Stomach (tissue), 9 donors: ENCODE results near the gene IRF1. TPM values are rescaled to one million over a fixed set of nuclear protein-coding genes. Genes with fewer than 3 reads are reported as not detected.
"Not testable (repeated sequence)": the region's sequence is repeated elsewhere in the genome, so short reads cannot be mapped to it uniquely, and the experiment has no call there.

Source experiments
- DNase-seq, 2 donors: peaks; one replicate each; pipeline versions ENCODE4 v3.0.0 to v3.0.0-alpha.2; 2013 to 2019
- H3K27ac ChIP-seq, 5 donors: fragments of 200-600 bp in 4 of 5; sonication (generic) in 4 of 5; one replicate each; pipeline ENCODE4 v1.5.1; 2013 to 2019; ENCODE audit warnings: mild to moderate bottlenecking in 1 of 5, moderate library complexity in 1 of 5
- H3K27me3 ChIP-seq, 3 donors: fragments of 200-600 bp; sonication (generic); one replicate each; pipeline ENCODE4 v1.5.1; 2017 to 2019; ENCODE audit warnings: mixed run types in 1 of 3
- H3K36me3 ChIP-seq, 4 donors: fragments of 200-600 bp; sonication (generic); 1 replicate in 3 of 4; 2 replicates in 1 of 4; pipeline ENCODE4 v1.5.1; 2016 to 2019
- H3K4me1 ChIP-seq, 4 donors: fragments of 200-600 bp; sonication (generic); one replicate each; pipeline ENCODE4 v1.5.1; 2016 to 2019
- H3K4me3 ChIP-seq, 4 donors: fragments of 200-600 bp; sonication (generic) in 3 of 4; one replicate each; pipeline ENCODE4 v1.5.1; 2016 to 2019; ENCODE audit warnings: mild to moderate bottlenecking in 1 of 4
- H3K9me3 ChIP-seq, 4 donors: fragments of 200-600 bp; sonication (generic); one replicate each; pipeline ENCODE4 v1.5.1; 2016 to 2019
- CTCF ChIP-seq, 7 experiments: fragments of 450-650 bp in 4 of 7; fragments of 200-600 bp in 3 of 7; sonication (generic) in 3 of 7; IDR thresholded peaks; one replicate each; pipeline ENCODE4 v1.5.1; 2016 to 2019; ENCODE audit warnings: antibody characterized with exemption in 7 of 7, control low read depth in 2 of 7, mild to moderate bottlenecking in 1 of 7
- EP300 ChIP-seq: sonication (generic); formaldehyde crosslinking; IDR thresholded peaks from one replicate; pipeline ENCODE4 v1.6.1; 2017; ENCODE audit warnings: antibody characterized with exemption
- POLR2A ChIP-seq, 4 donors: fragments of 450-650 bp; IDR thresholded peaks; one replicate each; pipeline ENCODE4 v1.6.1; 2016; ENCODE audit warnings: antibody characterized with exemption in 4 of 4, control low read depth in 2 of 4, mild to moderate bottlenecking in 1 of 4, moderate library complexity in 1 of 4
- POLR2AphosphoS5 ChIP-seq, 3 donors: sonication (generic); formaldehyde crosslinking; IDR thresholded peaks; one replicate each; pipeline ENCODE4 v1.6.1; 2016; ENCODE audit warnings: antibody characterized with exemption in 3 of 3
- WGBS, 5 donors: extraction: QIAGEN DNeasy Blood & Tissue Kit in 3 of 5; methylation state at CpG; one replicate each; pipeline versions ENCODE4 v1.1.5 to v1.1.7; 2013 to 2018; 5-methylcytosine and 5-hydroxymethylcytosine counted together
- intact Hi-C: fragments of 100-400 bp; cut with DNase I; formaldehyde crosslinking; loops from one replicate; pipeline ENCODE4 v1.15.1; 2023; ENCODE audit warnings: low total_unique reads
- polyA plus RNA-seq, 3 donors: library from polyadenylated mRNA; stranded (reverse); fragments of 200-250 nt; gene quantifications; one replicate each; pipeline ENCODE4 v1.2.3, GENCODE V29; 2013
- total RNA-seq, 5 donors: library from RNA; depleted of rRNA; stranded (reverse); fragments of >200 nt; gene quantifications; one replicate each; pipeline versions ENCODE4 v1.1.0 to v1.2.3, GENCODE V29; 2014 to 2016
- donor health status: healthy with polysubstance abuse.
- donor health status: Bipolar disorder and iron deficiency.
- donor health status: healthy.

IRF1 gene
- total and polyA plus RNA-seq, 8 donors, result 17.1 to 256 (median 64.7) TPM

DNA sequence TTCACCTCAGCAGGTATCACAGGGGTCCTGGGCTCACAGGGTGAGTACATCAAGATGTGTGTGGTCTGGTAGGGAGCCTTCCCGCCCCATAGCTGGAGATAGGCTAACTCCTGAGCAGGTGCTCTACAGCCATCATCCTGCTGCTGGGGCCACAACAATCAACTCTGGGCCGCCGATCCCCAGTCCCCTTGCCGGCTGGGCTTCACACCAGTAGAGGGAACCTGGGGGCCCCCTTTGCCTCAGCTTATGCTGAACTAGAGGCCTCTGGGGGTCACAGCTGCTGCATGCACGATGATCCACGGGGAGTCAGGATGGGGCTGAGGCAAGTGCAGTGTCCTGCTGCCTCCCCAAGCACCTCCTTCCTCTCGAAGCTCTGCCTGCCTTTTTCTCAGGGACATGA is 46.5 kb downstream of the IRF1 start:
- DNase-seq, result no peak
- Histone ChIP-seq H3K36me3 (peaks cover 0 to 7% (median 0%) of the 10 kb centered on the region in 4 donors), H3K27ac (no peak overlapping the region), H3K4me1 (peaks cover 29 to 89% (median 56%) of the 10 kb centered on the region in 4 donors), H3K4me3 (no peak overlapping the region), H3K9me3 (no peaks in the 10 kb centered on the region), H3K27me3 (no peaks in the 10 kb centered on the region)
- 67 to 90% (median 79%) methylated on average over 4 to 7 of the region's 7 CpGs for WGBS, 5 donors
- intact Hi-C loops, result no loop called here
- TF ChIP-seq POLR2AphosphoS5 (IDR thresholded peaks at IDR 0.05) (no peak), EP300 (no peak), POLR2A (IDR thresholded peaks at IDR 0.05) (no peak), CTCF (IDR thresholded peaks at IDR 0.05) (no peak)

DNA sequence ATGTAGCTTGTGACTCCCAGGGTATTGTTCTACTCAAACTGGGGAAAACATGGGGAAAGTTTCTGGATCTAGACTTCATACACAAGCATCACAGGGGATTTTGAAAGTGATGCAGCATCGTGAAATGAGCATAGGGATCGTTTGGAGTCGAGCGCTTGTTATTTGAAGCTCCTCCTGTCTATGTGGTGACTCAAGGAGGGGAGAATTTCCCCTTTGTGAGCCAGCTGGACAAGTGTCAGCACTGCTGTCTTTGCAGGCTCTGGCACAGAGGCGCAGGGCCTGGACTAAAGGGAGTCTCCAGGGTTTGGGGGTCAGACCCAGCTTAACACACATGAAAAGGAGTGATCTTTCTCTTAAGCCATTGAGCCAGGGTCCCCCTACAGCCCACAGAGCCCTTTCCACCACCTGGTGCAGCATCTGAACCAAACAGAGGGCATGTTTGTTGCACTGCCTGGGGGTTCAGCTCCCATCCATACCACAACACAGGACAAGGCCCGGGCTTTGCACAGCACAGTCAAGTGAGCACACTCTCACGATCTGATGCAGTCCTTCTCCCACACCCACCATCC is 51.0 kb downstream of the IRF1 start:
- Histone ChIP-seq H3K4me3 (no peak overlapping the region), H3K36me3 (peaks cover 0 to 7% (median 0%) of the 10 kb centered on the region in 4 donors), H3K4me1 (peaks cover 48 to 97% (median 67%) of the 10 kb centered on the region in 4 donors), H3K27ac (peak overlapping the region in 4 of 5 donors; percentile 62 to 84 (median 80)), H3K9me3 (no peaks in the 10 kb centered on the region), H3K27me3 (no peaks in the 10 kb centered on the region)
- peak in 1 of 2 donors; percentile 90 for DNase-seq
- 50 to 74% (median 55%) methylated on average over 7 of the region's 7 CpGs for WGBS, 5 donors
- intact Hi-C loops, result no loop called here
- TF ChIP-seq POLR2AphosphoS5 (IDR thresholded peaks at IDR 0.05), result peak in 1 of 3 donors; percentile 55
- TF ChIP-seq POLR2A (IDR thresholded peaks at IDR 0.05), result no peak

DNA sequence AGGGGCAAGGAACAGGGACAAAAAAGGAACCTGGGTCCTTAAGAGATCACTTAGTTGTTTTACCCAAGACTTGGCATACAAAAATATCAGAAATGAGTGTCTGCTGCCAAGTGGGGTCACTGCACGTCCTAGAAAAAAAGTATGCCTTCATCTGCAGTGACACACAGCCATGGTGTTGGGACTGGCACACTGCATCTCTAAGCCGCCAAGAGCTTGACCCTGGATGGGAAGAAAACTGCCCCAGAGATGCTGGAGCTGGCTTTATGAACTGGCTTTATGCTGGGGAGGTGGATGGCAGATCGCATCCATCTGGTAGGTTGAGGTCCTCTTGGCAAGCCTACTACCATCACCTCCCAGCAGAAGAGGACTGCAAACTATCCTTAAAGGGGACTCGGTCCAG is 51.7 kb downstream of the IRF1 start:
- TF ChIP-seq POLR2A (IDR thresholded peaks at IDR 0.05) (no peak), POLR2AphosphoS5 (IDR thresholded peaks at IDR 0.05) (no peak), CTCF (IDR thresholded peaks at IDR 0.05) (no peak), EP300 (no peak)
- H3K4me3 ChIP-seq, result no peak overlapping the region
- no peak for DNase-seq
- peak overlapping the region; percentile 62 to 84 (median 80) for H3K27ac ChIP-seq
- intact Hi-C loops, result no loop called here
- H3K4me1 ChIP-seq, result peaks cover 55 to 97% (median 67%) of the 10 kb centered on the region in 4 donors
- H3K9me3 ChIP-seq, result no peaks in the 10 kb centered on the region
- 65 to 82% (median 71%) methylated on average over 4 of the region's 4 CpGs for WGBS, 5 donors
- peaks cover 0 to 4% (median 0%) of the 10 kb centered on the region in 4 donors for H3K36me3 ChIP-seq
- no peaks in the 10 kb centered on the region for H3K27me3 ChIP-seq

GRCh38 chr5:132438267-132438645 is 52.3 kb downstream of the IRF1 start:
- H3K4me3 ChIP-seq, H3K36me3 ChIP-seq, DNase-seq, intact Hi-C loops, H3K27me3 ChIP-seq, H3K9me3 ChIP-seq: not testable (repeated sequence)
- peak overlapping the region in 4 of 5 donors; percentile 62 to 84 (median 80) for H3K27ac ChIP-seq
- peaks cover 57 to 95% (median 70%) of the 10 kb centered on the region in 4 donors for H3K4me1 ChIP-seq
- WGBS, 5 donors, result 93 to 97% (median 96%) methylated on average over 3 of the region's 3 CpGs

DNA sequence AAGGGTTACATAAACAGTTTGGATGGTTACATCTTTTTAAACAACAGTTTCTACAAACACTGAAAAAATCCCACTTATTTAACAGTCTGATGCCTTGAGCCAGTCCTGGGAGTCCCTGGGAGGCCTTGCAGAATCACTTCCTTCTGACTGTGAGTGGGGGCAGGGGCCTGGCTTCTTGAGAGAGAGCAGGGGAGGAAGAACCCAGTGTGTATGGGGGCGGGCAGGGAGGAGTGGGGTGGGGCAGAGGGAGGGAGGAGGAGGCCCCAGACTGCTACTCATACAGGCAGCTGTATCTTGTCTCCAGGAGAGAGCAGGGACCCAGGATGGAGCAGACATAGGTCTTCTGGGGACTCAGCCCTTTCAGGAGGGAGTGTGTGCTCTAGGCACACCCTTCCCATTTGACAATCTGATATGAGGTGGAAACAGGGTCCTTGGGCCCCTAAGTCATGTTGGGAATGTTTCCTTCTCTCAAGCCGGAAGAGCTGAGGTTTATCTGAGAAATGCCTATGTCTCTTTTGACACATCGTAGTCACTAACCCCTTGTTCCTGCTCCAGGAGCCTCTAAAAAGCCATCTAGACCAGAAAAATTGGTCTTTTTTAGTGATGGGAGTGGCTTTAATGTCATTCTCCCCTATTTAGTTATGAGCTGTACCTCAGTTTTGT is 52.8 kb downstream of the IRF1 start:
- H3K4me3 ChIP-seq, result no peak overlapping the region
- DNase-seq, result peak; percentile 63 to 91
- H3K4me1 ChIP-seq, result peaks cover 57 to 90% (median 72%) of the 10 kb centered on the region in 4 donors
- no peaks in the 10 kb centered on the region for H3K9me3 ChIP-seq
- TF ChIP-seq POLR2A (IDR thresholded peaks at IDR 0.05), result no peak
- no peak for TF ChIP-seq EP300
- peak in 1 of 3 donors; percentile 25 for TF ChIP-seq POLR2AphosphoS5 (IDR thresholded peaks at IDR 0.05)
- 32 to 59% (median 45%) methylated on average over 3 of the region's 3 CpGs for WGBS, 5 donors
- no peaks in the 10 kb centered on the region for H3K36me3 ChIP-seq
- H3K27me3 ChIP-seq, result no peaks in the 10 kb centered on the region
- H3K27ac ChIP-seq, result peak overlapping the region; percentile 62 to 84 (median 80)
- intact Hi-C loops, result no loop called here

GRCh38 chr5:132436936-132437335 is 53.6 kb downstream of the IRF1 start:
- H3K27ac ChIP-seq, result peak overlapping the region in 4 of 5 donors; percentile 62 to 84 (median 80)
- TF ChIP-seq POLR2AphosphoS5 (IDR thresholded peaks at IDR 0.05) (no peak), POLR2A (IDR thresholded peaks at IDR 0.05) (no peak)
- intact Hi-C loops, result no loop called here
- no peaks in the 10 kb centered on the region for H3K27me3 ChIP-seq
- H3K4me3 ChIP-seq, result no peak overlapping the region
- WGBS, 5 donors, result 86 to 96% (median 94%) methylated on average over 3 of the region's 3 CpGs
- no peak for DNase-seq
- H3K9me3 ChIP-seq, result no peaks in the 10 kb centered on the region
- H3K36me3 ChIP-seq, result peaks cover 0 to 3% (median 0%) of the 10 kb centered on the region in 4 donors
- peaks cover 57 to 91% (median 79%) of the 10 kb centered on the region in 4 donors for H3K4me1 ChIP-seq
